ENCODE results near the gene DKC1.

DKC1 gene

DNA sequence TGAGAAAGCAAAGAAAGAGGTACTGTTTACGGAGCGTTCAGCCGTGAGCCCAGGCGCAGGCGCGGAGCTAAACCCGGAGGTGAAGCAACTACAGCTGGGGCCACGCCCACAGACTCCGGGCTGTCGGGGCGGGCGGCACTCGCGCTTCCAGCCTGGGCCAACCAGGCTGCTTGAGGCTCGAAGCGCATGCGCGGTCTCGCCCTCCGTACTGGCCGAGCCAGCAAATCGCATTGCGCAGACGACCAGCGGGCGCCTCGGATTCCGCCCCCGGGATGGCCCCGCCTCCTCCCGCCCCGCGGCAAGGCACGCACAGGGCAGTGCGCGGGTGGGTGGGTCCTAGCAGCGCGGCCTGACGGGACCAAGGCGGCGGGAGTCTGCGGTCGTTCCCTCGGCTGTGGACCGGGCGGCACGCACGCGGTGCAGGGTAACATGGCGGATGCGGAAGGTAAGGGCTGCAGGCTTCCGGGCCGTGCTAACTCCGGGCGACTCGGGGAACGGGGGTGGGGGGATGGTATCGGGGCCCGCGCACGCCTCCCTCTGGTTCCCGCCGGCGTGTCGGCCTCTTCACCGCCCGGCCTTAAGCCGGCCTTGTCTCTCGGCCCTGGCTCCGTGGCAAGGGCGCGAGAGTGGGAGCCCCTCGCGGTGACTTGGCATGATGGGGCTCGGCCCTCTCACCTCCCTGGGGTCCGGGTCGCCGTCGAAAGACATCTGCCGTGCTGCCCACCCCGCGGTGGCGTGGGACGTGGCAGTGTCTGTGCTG, at the start of gene DKC1:
TSS of gene DKC1 (plus strand) at position 328 of the 760 bp plus-strand sequence. CDS start at position 430, 102 bp downstream.
- DNase-seq (ENCODE audit: low read depth): peak; percentile 85

GRCh38 chrX:154714925-154715324, 47.7 kb upstream of the DKC1 start:
- no peak for DNase-seq (ENCODE audit: low read depth)

DNA sequence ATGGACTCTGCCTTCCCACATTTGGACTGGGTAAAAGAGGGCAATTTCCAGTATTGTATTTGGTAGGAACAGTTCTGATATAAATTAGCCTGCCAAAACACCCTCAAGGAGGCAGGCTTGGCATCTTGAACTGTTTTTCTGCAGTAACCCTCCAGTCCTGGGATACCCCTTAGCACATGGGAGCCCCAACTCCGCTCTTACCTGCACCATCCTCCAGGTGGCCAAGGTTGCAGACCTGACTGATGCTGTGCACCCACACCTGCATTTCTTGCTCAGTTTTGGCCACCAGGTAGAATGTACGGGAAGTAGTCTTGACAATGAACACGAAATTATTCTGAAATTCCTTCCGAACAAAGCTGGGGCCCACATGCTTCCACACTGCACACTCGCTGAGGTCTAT, 46.8 kb upstream of the DKC1 start:
- no peak for DNase-seq (ENCODE audit: low read depth)

DNA sequence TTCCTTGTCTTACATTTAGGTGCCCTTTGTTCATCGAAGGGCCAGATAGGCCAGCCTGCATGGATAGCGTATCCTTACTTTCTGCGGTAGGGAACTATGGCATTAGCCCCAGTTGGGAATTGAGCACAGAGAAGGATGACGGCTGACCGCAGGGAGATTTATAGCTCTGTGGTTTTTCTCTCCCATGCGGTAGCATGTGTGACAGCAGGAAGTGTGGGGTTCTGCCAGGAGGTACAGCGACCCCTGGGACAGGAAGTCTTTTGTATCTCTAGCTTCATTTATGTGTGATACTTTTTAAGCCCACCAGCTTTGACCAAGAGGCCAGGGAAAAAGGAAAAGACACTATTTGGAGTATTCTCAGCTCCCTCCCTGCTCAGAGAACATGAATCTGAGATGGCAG, 44.8 kb upstream of the DKC1 start:
- no peak for DNase-seq (ENCODE audit: low read depth)

DNA sequence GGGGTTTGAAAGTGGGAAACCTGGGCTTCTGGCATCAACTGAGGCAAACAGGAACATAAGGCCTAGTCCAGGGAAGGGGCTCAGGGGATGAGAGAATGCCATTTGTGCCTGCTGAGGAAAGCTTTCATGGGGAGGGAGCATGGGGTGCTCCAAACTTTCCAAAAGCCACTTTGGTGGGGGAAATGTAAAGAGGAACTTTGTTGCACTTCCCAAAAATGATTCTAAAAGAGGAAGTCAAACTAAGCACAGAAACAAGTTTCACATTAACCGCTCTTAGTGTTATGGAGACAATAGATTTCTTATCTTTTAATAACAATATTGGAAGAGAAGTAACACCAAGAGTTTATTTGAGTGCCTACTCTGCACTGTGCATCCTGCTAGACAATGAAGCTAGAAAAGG, 44.0 kb upstream of the DKC1 start:
- DNase-seq (ENCODE audit: low read depth): no peak

- DNase-seq (ENCODE audit: low read depth): no peak
Measured at GRCh38 chrX:154719132-154719675, 43.5 kb upstream of the DKC1 start.

DNA sequence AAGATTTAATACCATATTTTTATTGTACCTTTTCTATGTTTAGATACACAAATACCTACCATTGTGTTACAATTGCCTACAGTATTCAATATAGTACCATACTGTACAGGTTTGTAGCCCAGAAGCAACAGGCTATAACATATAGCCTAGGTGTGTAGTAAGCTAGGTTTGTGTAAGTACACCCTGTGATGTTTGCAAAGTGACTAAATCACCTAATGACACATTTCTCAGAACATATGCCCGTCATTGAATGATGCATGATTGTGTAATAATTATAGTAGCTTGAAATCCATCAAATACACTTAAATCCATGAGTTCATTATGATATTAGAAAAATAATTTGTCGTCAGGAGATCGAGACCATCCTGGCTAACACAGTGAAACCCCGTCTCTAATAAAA, 42.6 kb upstream of the DKC1 start:
- no peak for DNase-seq (ENCODE audit: low read depth)

GRCh38 chrX:154721155-154721554, 41.5 kb upstream of the DKC1 start:
- DNase-seq (ENCODE audit: low read depth): no peak

DNA sequence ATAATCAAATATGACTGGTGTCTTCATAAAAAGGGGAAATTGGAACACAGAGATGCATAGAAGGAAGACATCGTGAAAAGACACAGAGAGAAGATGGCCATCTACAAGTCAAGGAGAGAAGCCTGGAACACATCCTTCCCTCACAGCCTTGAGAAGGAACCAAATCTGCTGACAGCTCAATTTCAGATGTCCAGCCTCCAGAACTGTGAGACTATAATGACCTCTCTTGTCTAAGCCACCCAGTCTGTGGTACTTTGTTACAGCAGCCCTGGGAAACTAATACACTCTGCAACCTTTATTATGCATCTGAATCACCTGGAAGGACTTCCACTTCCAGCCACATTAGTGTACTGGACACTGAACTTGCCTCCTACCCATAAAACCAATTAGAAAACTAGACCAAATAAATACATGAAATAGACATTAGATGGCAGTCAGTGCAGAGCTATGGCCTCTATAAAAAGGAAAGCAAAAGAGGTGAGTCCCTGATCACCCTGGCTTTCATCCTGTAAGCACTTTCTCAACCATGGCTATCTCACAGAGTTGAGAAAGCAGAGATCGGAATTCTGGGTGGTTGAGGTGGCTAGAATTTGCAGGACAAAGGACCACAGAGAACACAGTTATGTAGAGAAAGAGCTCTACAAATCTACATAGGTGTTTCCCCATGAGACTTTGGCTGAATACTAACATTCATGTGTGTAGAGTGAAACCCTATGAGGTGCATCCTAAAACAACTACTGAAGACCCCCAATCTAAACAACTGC, 37.5 kb upstream of the DKC1 start:
- DNase-seq (ENCODE audit: low read depth): no peak

GRCh38 chrX:154727418-154727817, 35.2 kb upstream of the DKC1 start:
- no peak for DNase-seq (ENCODE audit: low read depth)

DNA sequence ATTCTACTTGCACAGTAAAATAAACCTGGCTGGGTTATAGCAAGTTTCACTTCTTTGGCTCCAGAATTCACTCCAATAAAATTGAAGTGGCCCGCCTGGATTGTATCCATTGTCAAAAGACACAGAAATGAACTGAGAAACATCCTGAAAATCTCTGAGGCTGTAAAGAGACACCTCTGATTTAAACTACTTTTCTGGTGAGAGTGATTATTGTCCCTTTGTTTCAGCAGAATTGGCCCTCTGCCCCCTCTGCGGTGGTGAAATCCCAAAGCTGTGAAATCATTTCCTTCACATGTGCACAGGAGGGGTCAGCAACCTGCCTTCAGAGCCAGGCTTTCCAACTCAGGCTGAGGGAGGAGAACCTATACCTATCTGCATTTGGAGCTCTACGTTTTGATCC, 34.8 kb upstream of the DKC1 start:
- no peak for DNase-seq (ENCODE audit: low read depth)

GRCh38 chrX:154728431-154729190, 34.1 kb upstream of the DKC1 start:
- DNase-seq (ENCODE audit: low read depth): no peak

DNA sequence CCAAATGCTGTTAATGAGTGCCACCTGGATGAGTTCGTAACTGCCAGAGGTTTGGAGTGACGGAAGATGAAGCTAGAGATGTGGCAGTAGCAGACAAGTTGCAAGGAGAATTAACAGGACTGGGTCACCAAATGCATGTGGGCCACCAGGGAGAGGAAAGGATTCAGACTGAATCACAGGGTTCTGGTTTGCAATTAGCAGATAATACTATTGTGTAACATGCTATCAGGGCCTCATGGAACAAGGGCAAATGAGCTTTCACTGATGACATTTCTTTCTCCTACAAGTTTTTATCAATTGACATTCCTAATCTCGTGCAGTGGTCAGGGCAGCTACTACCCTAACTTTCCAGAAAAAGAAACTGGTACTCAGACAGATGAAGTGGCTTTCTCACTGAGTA, 33.2 kb upstream of the DKC1 start:
- no peak for DNase-seq (ENCODE audit: low read depth)

DNA sequence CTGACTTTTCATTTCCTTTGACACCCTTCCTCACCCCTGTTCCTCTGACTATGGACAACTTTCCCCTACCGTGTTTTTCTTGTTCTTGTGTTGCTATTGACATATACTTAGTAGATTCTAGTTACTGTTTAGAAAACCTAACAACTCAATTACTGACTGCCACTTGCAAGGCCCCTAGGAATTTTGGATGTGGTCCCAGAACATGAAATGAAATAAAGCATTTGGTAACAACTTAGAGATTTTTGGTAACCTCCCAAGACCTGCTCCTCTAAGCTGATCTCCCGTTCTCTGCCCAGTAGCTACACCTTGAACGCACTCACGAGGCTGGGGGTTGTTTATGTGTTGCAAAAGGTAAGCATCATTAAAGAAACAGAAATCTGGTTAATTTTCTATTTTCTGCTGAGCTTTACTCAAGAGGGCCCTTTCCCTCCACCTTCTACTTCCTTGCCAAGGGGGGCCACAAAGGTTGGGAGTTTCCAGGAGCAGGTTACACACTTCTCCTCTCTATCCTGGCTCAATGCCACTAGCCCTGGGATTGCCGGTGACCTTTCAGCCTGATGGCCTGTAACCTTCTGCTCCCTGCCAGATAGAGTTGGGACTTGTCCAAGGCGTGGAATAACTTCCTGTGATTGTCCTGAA, 32.3 kb upstream of the DKC1 start:
- DNase-seq (ENCODE audit: low read depth): no peak

DNA sequence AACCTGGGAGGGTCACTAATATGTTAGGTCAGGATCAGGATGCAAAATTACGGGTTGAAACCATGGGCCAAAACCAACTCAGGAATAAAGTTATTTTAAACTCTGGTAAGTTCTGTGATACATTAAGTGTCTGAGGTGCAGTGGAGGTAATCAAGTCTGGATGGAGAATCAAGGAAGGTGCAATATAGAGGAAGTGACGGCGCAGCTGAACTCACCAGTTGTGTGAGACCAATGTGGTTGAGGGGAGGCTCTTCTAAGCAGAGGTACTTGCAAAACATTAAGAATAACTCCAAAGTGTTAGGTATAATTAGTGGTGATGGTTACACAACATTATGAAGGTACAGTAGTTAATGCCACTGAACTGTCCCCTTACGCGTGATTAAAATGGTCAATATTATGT, 31.5 kb upstream of the DKC1 start:
- DNase-seq (ENCODE audit: low read depth): no peak

- no peak for DNase-seq (ENCODE audit: low read depth)
Measured at GRCh38 chrX:154731881-154732280, 30.8 kb upstream of the DKC1 start.

GRCh38 chrX:154732421-154733065, 30.1 kb upstream of the DKC1 start:
- no peak for DNase-seq (ENCODE audit: low read depth)

DNA sequence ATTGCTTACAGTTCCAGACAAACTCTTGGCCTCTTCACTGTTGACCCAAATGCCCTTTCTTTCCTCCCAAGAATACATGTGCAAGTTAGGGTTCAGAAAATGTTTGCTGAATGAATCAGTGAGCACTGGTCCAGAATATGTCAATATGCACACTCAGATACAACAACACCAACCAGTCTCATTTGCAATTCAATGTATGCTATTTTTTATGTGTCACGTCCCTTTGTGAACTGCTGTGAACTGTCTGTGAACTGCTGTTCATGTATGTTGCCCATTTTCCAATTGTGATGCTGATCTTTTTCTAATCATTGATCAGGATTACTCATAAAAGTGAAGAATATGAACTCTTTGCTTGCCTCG, 29.6 kb upstream of the DKC1 start:
- no peak for DNase-seq (ENCODE audit: low read depth)

DNA sequence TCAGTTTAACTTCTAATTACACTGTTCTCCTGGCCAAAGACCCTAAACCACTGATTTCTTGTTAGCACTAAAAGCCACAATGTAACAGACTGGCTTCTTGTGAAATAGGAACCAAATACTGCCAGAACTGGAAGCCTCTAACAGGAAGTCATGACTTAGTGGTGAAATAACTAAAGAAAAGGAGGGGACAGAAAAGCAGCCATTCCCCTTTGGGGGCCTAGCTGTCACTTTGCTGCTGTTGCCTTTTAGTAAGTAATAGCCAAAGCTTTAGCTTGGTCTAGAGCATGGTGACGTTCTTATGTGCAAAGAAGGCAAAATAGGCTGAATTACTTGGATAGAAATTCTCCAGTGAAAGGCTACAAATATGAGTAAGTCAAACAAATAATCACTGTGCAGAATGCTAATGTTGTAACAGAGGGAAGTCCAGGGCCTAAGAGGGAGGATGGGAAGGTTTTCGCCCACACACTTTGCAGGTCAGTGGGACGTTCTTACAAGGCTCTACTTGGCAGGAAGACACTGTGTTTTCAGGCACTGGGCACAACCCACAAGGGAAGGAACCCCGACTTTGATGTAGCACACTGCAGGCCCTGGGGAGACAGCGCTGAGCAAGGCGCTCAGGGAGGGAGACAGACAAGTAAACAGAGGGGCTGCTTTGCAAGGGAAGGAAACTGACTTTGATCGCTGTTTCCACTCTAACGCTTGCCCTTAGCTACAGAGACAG, 28.4 kb upstream of the DKC1 start:
- no peak for DNase-seq (ENCODE audit: low read depth)

DNA sequence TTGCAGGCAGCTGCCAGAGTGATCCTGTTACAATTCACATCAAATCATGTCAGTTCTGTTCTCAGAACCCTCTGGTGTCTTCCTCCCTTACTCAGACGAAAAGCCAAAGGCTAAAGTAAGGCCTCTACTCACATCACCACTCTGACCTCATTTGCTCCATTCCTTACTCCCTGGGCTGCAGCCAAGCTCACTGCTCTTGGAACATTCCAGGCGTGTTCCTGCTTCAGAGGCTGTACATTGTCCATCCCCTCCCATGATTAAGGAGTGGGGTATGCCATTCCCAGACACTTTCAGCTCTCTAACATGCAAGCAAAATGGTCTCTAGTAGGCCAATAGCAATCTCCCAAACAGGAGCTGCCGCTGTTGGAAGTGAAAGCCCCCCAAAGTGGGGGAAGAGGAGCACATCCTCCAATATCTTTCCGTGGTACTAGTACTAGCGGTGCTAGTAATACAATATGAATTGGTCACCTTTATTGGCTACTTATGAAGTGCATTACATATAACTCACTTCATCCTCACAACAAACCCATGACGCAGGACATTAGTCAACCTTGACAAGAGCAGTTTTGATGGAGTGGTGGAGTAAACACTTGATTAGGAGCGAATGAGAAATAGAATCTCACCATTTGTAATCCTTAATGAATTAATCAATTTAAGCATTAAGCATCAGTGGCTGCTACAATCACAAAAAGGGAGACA, 26.8 kb upstream of the DKC1 start:
- DNase-seq (ENCODE audit: low read depth): no peak

All from stimulated activated CD8-positive, alpha-beta memory T cell treated with anti-CD3 and anti-CD28 coated beads, Interleukin-15, amount 100 ng/mL, for 24 hours (primary cell).